Choroid plexus epithelial cell (primary cell): ENCODE results near the gene WNK4.

ENCODE experiments used
- DNase-seq: peaks from one replicate; pipeline ENCODE4 v3.0.0-alpha.2; 2010; ENCODE audit warnings: low read depth
- H3K4me3 ChIP-seq: 2 replicates; pipeline ENCODE4 v1.5.1; 2011; ENCODE audit warnings: low read depth, mild to moderate bottlenecking, control low read depth, low read length, moderate library complexity
- CTCF ChIP-seq: conservative IDR thresholded peaks from 2 replicates; pipeline ENCODE4 v1.5.1; 2011; ENCODE audit warnings: low read depth, mild to moderate bottlenecking, control low read depth, inconsistent platforms, low read length, moderate library complexity

Gene WNK4

GRCh38 chr17:42782166-42783061 lies 2.0 kb downstream of the WNK4 start:
- DNase-seq: no peak
- TF ChIP-seq CTCF: no peak
- H3K4me3 ChIP-seq: peak overlapping the region; percentile 64

DNA sequence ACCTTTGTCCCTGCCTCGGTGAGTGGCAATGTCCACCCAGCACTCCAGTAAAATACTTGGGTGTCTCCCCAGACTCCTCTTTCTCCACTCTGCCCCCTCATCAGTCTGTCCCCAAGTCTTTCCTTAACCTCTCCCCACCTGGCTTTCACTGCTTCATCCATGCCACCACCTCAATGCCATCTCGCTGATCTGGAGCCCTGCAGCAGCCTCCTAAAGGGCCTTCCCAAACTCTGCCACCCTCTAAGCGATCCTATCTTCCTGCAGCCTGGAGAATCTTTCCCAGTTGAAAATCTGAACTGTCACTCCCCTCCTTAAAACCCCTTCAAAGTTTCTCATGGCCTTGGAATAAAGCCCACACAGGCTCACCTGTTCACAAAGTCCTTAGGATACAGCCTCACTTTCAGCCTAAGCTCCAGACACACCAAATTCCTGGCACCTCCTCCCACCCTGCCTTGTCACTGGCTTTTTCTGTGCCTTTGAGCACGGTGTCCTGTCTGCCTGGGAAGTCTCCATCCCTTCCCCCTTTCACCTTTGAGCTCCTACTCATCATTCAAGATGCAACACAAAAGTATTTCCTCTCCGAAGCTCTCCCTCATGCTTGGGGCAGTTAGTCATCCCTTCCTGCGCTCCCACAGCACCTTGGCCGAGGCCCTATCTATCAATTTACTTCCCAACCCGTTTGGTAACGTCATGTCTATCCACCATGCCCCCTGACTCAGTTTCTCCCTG lies 2.8 kb downstream of the WNK4 start:
- peak; percentile 77 for DNase-seq
- no peak overlapping the region for H3K4me3 ChIP-seq
- no peak for TF ChIP-seq CTCF

DNA sequence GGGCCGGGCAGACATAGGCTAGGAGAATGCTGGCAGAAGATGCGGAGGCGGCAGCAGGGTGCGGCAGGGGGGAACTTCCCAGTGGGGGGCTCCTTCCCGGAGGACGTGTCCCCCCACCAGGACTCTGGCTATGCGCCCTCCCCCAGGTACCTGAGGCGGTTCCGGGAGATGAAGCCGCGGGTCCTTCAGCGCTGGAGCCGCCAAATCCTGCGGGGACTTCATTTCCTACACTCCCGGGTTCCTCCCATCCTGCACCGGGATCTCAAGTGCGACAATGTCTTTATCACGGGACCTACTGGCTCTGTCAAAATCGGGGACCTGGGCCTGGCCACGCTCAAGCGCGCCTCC lies 3.4 kb downstream of the WNK4 start:
- H3K4me3 ChIP-seq: no peak overlapping the region

GRCh38 chr17:42784409-42784808 lies 4.0 kb downstream of the WNK4 start:
- no peak for DNase-seq
- peak overlapping the region; percentile 3 for H3K4me3 ChIP-seq
- no peak for TF ChIP-seq CTCF

More for the DNA sequence above, 3.4 kb downstream of the WNK4 start:
- no peak for TF ChIP-seq CTCF
- no peak for DNase-seq

GRCh38 chr17:42784811-42785592 lies 4.6 kb downstream of the WNK4 start:
- DNase-seq: peak; percentile 46

GRCh38 chr17:42787266-42787665 lies 6.9 kb downstream of the WNK4 start:
- no peak for TF ChIP-seq CTCF
- DNase-seq: no peak
- H3K4me3 ChIP-seq: no peak overlapping the region

More at GRCh38 chr17:42784811-42785592, 4.6 kb downstream of the WNK4 start:
- H3K4me3 ChIP-seq: no peak overlapping the region
- TF ChIP-seq CTCF: no peak
